Stimulated activated CD8-positive, alpha-beta memory T cell treated with anti-CD3 and anti-CD28 coated beads, Interleukin-4, amount 100 ng/mL, for 1 hour (primary cell): Measurements from ENCODE around the gene GAB1.

Experiments
- DNase-seq, 2 donors: peaks; one replicate each; pipeline ENCODE4 v3.0.0-alpha.2; 2020; ENCODE audit warnings: low read depth in 2 of 2, low spot score in 1 of 2

The GAB1 gene

DNA sequence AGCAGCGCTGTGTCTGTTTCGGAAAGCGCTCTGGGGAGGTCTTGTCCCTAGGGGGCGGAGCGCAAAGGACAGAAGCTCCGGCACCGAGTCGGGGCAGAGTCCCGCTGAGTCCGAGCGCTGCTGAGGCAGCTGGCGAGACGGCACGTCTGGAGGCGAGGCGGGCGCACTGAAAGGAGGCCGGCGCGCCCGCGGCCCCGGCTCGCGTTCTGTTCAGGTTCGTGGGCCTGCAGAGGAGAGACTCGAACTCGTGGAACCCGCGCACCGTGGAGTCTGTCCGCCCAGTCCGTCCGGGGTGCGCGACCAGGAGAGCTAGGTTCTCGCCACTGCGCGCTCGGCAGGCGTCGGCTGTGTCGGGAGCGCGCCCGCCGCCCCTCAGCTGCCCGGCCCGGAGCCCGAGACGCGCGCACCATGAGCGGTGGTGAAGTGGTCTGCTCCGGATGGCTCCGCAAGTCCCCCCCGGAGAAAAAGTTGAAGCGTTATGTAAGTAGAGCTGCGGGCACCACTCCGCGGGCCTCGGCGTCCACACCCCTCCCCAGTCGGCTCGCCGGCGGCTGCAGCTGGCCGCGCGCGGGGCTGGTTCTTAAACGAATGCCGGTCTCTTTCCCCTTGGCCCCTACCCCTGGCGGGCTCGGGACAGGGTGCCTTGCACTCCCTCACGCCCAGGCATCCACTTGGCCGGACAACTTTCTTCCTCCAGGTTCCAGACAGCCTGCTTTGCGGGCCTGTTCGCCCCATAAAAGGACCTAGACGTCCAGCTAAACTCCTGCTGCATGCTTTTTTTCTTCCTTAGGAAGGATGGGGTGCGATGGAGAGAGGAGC, at the start of gene GAB1:
Gene GAB1, plus strand, starts transcription at position 96 of the 819 bp plus-strand sequence. Its CDS starts 313 bp downstream, at position 409.
- no peak for DNase-seq

DNA sequence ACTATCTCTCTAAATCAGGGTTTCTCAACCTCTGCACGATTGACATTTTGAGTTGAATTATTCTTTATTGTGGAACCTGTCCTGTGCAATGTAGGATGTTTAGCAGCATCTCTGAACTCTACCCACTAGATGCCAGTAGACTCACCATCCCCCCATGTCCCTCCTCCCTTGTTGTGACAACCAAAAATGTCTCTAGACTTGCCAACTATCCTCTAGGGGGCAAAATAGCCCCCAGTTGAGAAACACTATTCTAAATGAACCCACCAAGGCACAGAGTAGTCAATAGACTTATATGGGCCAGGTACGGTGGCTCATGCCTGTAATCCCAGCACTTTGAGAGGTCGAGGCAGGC, 49.1 kb upstream of the GAB1 start:
- no peak for DNase-seq

DNA sequence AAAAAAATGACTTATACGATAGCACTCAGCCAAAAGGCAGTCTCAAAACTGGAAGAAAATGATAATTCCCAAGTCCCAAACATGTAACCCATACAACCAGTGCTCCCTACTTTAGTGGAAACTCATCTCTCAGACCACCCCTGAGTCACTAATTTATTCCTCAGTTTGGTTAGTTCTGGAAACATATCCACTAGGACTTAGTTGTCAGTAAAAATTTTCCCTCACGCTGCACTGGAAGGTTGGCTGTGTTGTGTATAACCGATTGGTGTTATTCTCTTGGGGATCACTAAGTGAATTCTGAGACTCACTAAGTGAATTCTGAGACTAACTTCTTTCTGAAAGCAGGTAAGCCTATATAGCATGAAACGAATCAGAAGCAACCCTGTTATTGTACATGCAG, 48.5 kb upstream of the GAB1 start:
- no peak for DNase-seq

DNA sequence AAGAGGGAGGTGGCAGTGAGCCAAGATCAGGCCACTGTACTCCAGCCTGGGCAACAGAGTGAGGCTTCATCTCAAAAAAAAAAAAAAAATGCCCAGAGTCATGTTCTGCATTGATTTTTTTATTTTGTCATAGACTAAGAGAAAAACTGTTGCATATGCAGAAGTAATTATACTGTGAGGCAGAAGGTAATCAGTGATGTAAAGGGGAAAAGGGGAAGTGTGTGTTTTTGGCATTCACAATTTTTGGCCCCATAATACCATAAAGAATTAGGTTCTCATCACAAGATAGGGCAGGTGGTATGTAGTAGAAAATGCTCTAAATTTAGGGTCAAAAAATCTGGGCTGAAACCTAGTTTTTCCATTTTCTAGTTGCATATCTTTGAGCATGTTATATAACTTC, 47.3 kb upstream of the GAB1 start:
- no peak for DNase-seq

DNA sequence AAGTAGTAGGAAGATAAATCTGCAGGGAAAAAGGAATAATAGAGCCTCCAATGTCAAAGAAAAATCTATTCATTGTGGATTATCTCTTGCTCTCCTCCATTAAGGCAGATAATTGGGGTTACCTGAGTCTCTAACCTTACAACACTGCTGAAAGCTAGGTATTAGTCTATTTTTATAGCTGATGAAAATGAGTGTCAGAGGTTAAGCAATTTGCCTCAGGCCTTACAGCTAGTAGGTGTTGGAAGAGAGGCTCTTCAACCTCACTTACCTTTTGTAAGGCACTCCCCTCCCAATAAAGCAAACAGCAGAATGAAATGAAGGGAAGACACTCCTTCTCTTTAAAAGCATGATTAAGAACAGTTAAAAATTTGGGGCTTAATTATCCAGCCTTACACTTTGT, 45.4 kb upstream of the GAB1 start:
- DNase-seq: no peak

DNA sequence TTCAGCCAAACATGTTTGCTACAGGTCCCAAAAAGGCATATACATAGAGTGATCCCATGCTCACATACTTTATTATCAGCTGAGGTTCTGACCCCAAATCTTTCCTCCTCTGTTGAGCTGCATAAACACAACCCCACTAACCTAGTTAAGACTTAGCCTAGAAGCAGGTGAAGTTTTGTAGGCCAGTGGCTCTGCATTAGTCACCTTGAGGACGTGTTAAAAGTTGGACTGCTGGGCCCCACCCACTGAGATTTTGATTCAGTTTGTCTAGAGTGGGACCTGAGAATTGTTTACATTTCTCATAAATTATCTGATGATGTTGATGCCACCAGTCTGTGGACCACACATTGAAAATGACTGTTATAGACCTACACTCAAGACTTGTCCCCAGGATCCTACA, 43.8 kb upstream of the GAB1 start:
- DNase-seq: no peak

DNA sequence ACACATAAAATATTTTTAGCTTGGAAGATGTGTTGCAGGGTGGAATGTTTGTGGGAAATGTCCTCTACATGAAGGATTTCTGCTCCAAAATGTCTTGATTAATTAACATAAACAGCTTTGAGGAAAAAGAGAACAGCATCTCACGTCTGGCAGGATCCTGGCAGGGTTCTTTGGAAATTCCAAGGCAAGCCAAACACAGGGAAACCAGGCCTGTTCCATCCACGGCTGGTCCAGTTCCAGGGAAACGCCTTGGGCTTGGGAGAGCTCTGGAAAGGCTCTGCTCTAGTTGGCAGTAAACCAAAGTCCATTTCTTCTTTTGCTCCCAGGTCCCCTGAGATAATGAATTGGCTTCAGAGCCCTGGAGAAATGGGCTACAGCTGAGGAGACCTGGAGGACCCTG, 42.4 kb upstream of the GAB1 start:
- no peak for DNase-seq

DNA sequence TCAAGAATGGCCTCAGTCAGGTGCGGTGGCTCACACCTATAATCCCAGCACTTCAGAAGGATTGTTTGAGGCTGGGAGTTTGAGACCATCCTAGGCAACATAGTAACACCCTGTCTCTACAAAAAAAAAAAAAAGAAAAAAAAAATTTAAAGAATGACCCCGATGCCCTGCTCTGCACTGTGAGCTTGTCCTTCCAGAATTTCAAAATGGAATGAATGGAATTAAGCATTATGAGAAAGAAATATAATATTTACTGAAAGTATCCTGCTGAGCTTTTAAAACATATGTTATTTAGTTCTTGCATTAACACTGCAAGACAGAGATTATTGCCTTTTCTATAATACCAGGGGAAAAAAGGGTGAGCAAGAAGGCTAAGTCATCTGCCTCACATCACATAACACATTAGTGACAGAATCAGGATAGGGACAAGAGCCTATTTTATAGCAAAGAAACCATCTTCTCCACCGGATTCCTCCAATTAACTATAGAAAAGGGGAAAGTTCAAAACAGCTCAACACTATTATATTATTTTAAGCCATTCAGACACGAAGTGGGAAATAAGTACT, 41.9 kb upstream of the GAB1 start:
- no peak for DNase-seq

DNA sequence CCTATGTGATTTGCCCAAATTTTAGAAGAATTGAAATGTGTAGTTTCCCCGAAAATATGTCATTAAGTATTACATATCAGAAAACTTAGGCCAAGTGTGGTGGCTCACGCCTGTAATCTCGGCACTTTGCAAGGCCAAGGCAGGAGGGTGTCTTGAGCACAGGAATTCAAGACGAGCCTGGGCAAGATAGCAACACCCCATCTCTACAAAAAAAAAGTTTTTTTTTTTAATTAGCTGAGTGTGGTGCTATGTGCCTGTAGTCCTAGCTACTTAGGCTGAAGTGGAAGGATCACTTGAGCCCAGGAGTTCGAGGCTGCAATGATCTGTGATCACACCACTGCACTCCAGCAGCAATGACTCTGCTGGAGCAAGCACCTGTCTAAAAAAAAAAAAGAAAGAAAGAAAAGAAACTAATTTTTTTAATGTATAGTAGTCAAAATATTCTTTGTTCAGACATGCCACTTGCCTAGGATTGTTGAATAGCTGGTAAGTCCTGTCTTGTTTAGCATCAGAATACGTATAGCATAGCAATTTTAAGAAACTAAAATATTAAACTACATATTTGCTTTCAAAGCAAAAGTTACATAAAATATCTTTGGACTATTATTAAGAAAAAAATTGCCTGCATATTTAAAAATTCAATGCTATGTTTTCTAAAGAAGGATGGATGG, 40.1 kb upstream of the GAB1 start:
- DNase-seq: no peak

DNA sequence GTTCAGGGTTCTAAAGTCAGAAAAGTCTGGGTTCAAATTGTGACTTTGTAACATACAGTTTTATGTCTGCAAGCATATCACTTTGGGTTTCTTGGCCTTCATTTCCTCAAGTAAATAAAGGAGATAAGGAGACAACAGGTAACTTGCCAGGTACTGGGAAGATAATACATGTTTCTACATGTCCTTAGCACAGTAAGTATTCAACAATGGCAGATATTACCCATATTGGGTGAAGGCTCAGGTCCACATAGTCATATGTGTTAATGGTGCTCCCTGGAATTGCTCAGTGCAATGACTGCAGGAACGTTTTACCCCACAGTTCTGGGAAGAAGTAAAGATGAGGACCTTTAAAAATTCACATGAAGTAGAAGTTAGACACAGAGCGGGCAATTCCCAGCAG, 35.8 kb upstream of the GAB1 start:
- no peak for DNase-seq

DNA sequence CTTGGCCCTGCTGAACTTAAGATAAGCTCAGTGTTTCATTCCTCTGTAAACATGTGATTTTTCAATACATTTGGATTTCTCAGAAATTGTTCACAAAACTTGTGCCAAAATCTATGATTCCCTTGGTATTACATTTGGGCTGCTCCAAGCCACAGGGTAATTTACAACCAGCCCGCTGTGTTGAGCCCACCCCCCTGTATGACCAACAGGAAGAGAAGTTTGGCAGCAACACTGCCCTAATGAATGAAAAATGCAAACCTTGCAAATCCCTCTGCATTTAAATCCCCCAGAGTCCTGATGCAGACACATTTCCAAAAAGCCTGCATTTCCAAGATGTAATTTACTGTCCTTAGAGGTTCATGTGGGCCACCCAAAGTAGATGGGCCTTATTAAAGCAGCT, 34.1 kb upstream of the GAB1 start:
- DNase-seq: no peak

DNA sequence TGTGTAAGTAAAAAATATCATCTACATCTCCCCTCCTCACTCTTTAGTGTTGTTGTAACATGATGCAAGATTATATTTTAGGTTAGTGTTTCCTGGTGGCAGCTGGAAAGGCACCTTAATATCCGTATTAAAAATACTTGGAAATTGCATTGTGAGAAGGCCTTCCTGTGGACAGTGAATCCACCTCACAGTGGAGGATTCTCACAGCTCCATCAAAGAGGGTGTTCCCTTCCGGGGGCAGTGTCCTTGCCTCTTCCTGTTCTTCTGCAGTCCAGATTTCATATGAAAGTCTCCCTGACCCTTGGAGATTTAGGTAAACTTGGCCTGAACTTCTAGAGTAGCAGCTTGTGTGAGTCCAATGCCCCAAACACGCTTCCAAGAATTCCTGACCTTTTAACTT, 29.9 kb upstream of the GAB1 start:
- DNase-seq: no peak

DNA sequence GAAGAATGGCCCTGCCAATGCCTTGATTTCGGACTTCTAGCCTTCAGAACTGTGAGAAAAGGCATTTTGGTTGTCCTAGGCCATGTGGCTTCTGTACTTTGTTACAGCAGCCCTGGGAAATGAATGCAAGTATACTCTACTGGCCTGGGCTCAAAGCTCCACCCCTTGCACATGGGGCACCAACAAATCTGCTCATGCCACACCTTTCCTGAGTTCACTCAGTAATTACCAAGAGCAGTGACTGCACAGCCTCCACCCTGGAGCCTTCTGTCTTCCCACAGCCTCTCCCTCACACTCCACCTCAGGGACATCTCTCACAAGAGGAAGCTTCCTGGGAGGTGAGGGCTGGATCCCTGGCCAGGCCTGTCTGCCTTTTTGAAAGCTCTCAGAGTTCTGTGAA, 29.1 kb upstream of the GAB1 start:
- no peak for DNase-seq

DNA sequence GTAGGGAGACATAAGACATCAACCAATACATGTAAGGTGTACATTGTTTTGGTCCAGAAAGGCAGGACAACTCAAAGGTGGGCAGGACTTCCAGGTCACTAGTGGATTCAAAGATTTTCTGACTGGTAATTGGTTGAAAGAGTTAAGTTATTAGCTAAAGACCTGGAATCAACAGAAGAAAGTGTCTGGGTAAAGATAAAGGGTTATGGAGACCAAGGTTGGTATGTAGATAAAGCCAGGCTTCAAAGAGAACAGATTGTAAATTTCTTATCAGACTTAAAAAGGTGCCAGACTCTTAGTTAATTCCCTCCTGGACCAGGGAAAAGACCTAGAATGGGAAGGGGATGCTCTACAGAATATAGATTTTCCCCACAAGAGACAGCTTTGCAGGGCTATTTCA, 28.3 kb upstream of the GAB1 start:
- DNase-seq: no peak

DNA sequence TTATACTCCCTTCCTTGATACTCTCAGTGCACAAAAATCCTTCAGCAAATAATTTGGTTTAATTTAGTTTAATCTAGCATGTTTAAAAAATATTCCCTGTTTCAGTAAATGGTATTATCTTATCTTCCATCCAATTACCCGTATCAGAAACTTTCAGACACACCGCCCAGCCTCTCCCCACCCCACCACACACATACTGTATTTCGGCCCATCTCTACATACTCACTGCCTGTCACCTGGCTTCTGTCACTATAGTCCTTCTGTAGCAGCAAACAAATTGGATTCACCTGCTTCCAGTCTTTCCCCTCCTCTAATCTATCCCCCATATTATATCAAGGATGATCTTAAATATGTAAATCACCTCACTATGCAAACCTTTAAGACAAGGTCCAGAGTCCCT, 24.8 kb upstream of the GAB1 start:
- no peak for DNase-seq

DNA sequence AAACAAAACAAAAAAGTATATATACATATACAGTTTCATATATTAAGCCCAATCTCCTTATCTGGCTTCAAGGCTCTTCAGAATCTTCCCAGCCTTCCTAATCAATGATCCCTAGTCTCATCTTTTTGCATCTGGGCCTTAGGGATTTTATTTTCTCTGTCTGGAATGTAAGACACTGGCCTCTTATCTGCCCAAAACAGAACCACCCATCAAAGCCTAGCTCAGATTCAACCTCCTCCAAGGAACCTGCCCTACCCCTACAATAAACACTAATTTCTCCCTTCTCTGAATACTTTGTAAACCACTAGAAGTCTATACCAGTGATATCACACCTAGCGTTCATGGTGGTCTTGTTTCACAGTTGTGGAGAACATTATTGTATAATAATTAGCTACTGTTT, 23.2 kb upstream of the GAB1 start:
- DNase-seq: no peak

DNA sequence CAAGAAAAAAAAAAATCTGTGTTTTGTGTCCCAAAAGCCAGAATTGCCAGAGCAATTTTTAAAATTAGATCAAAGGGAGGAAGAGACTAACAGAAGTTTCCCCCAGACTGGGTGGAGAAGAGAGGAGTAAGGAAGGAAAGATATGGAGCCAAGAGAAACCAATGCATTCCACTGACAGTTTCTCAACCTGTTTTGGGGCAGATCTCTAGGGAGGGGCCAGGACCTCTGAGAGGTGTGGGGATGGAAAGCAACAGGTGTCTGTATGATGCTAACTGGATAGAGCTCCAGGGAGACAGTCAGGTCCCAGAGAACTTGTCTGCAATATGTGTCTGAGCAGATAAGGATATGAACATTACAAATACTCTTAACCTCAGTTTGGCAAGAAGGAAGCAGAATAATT, 22.7 kb upstream of the GAB1 start:
- DNase-seq: no peak

DNA sequence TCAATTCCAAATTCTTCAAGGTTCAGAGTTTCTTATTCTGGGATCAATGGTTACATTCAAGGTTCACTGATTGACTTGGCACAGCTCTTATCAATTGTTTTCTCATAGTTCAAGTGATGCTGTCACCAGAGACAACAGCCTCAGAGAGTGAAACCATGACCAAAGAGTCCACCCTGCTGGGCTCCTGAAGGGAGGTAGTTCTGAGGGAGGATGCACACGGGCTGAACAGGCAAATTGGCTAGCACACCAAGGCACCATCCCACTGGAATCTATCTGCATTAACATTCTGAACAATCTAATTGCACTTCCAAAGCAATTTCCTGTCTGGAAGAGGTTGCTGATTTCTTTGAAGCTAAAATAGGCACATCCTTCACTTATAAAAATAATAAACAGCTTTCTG, 16.6 kb upstream of the GAB1 start:
- DNase-seq: no peak

DNA sequence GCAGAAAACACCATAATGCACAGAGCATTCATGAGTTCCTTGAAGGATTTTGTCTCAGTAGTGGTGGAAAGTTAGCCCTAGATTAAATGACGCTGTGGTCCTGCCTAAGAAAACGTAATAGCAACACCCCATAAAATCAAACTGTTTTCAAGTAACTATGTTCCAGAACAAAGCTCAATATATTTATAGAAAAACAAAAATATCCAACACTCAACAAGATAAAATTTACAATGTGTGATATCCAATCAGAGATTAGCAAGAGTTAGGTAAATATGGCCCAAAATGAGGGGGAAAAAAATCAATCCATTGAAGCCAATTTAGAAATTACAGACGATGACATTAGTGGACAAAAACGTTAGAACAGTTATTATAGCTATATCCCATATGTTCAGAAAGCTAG, 9.9 kb upstream of the GAB1 start:
- no peak for DNase-seq

DNA sequence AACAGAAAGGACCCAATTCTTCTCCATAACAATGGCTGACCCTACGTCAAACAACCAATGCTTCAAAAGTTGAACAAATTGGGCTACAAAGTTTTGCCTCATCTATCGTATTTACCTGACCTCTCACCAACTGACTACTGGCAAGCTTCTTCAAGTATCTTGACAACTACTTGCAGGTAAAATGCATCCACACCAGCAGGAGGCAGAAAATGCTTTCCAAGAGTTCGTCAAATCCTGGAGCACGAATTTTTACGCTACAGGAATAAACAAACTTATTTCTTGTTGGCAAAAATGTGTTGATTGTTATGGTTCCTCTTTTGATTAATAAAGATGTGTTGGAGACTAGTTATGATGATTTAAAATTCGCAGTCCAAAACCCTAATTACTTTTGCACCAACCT, 6.7 kb upstream of the GAB1 start:
- no peak for DNase-seq

DNA sequence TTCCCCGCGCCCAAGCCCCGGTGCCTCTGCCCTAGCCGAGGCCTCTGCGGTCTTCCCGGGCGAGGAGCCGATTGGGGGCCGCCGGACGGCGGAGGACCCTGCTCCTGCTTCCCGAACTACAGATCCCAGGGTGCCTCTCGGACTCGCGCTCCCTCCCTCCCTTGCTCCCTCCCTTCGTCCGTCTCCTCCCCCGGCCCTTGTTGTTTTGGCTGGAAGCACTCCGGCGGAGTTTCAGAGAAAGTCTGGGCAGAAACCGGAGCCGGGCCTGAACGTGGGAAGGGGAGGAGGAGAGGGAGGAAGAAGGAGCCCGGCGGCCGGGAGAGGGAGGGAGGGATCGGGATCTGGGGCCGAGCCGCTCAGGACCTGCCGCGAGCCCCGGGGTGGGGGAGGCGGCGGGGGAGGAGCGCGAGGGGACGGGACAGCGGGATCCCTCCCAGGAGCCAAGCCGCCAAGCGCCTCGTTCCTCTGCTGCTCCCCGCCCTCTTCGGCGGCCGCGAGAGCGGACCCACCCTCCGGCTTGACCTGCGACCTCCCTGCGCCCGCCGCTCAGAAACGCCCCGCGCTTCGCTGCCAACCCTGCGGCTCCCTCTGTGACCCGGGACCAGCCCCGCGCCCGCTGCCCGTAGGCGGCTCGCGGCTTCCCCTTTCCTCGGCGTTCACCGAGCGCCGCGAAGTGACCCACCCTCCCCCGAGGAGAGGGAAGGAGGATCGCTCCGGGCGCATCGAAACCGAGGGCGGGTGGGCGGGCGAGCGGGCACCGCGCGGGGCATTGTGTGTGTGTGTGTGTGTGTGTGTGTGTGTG, 496 bp upstream of the GAB1 start:
- DNase-seq: no peak
